Activated naive CD4-positive, alpha-beta T cell treated with anti-CD3 and anti-CD28 coated beads, Interleukin-2, amount 50 U/mL, for 72 hours (primary cell): ENCODE data around the gene TNFAIP8. TPM values are rescaled to one million over a fixed set of nuclear protein-coding genes. Genes with fewer than 3 reads are reported as not detected.
"Not testable (repeated sequence)": the region's sequence is repeated elsewhere in the genome, so short reads cannot be mapped to it uniquely, and the experiment has no call there.

Source experiments
- ATAC-seq, 2 donors: fragments of 150-1000 bp; cut with Tn5 transposase; 2 replicates each; pipeline ENCODE4 v1.10.0; 2021; ENCODE audit warnings: mild to moderate bottlenecking in 2 of 2, moderate library complexity in 2 of 2
- DNase-seq, 2 donors: peaks; one replicate each; pipeline ENCODE4 v3.0.0; 2021 to 2022; ENCODE audit warnings: low spot score in 2 of 2
- H3K27ac Mint-ChIP-seq, 2 donors: one replicate each; pipeline ENCODE4 v1.8.0; 2022; ENCODE audit warnings: mild to moderate bottlenecking in 2 of 2, mixed read lengths in 2 of 2
- H3K36me3 Mint-ChIP-seq, 2 donors: one replicate each; pipeline ENCODE4 v1.8.0; 2022; ENCODE audit warnings: mixed read lengths in 2 of 2
- H3K9me3 Mint-ChIP-seq, 2 donors: one replicate each; pipeline ENCODE4 v1.8.0; 2022; ENCODE audit warnings: mixed read lengths in 2 of 2
- total RNA-seq, 2 donors: library from RNA; stranded (reverse); gene quantifications; one replicate each; pipeline ENCODE4 v1.2.3, GENCODE V29; 2022

Gene TNFAIP8
- total RNA-seq, 2 donors from 2014 or later, result 110 to 146 TPM

DNA sequence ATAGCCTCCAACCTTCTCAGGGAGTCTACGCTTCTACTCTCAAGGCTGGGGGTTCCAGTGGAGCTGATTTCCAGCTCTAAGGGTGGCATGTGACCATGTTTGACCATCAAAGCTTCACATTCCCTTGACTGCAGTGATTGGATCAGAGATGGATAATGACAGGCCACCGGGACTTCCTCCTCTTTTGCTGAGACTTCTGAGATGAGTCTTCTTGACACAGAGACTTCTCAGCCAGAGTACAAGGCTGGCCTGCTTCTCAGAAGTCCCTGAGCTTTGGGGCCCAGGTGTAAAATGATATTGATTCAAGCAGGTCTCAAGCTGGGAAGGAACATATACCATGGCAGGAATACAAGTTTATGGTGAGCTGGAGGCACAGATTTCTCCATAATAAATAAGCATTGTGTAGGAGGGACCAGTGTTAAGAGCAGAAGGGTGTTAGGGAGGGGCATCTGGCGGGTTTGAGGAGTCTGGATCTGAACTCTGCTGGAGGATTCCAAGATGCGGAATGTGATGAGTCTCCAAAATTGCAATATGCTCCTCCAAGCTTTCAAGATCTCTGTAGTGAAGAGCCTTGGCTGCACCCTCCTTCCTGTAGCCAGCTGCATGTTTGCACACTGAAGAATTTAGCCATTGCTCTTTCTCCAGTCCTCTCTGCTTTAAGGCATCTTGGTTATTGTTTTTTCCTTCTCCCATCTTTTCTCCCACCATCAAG is 54.8 kb downstream of the TNFAIP8 start:
- Mint-ChIP-seq H3K36me3 (no peaks in the 10 kb centered on the region), H3K9me3 (no peaks in the 10 kb centered on the region), H3K27ac (peak overlapping the region; percentile 5 to 96)
- ATAC-seq, result peak; percentile 26 to 59
- DNase-seq, result no peak

DNA sequence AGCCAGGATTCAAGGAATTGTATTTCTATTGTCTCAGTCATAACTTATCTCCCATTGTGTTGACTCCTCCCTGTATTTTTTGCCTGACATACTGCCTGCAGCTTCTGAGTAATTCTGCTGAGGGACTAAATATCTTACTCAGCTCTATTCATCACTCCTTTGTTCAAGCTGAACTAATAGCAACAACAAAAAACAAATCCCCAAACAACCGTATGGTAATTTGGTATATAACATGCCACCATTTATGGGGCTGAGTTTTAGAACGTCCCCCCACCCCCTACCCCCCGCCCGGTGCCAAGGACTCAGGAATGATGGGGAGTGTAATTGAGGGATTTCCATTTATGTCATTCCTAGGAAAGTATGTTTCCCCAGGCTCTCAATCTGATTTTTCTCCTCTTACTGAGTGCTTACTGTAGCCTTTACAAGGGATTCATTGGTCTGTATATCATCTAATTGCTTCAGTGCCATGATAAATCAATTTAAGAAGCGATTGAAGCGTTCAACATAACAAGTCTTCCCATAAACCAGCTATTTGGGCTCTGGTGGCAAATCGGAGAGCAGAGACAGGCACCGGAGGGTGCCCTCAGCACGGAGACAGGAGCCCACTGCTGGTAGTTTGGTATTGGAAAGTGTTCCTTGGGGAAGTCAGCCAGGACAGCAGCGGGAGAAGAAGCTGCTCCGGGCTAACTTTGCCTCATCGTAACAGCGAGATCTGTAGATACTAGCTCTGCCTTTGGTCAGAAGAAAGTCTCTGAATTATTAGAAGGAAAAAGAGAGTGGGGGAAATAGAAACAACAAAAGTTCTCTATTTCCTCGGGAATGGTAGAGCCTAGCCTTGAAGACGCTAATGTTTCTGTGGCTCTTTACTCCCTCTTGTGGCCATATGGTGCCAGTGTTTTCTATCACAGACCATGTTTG is 55.8 kb downstream of the TNFAIP8 start:
- Mint-ChIP-seq H3K36me3 (no peaks in the 10 kb centered on the region), H3K27ac (peak overlapping the region; percentile 96 to 97), H3K9me3 (no peaks in the 10 kb centered on the region)
- ATAC-seq (peak; percentile 67 to 87), DNase-seq (peak in 1 of 2 donors; percentile 46)

DNA sequence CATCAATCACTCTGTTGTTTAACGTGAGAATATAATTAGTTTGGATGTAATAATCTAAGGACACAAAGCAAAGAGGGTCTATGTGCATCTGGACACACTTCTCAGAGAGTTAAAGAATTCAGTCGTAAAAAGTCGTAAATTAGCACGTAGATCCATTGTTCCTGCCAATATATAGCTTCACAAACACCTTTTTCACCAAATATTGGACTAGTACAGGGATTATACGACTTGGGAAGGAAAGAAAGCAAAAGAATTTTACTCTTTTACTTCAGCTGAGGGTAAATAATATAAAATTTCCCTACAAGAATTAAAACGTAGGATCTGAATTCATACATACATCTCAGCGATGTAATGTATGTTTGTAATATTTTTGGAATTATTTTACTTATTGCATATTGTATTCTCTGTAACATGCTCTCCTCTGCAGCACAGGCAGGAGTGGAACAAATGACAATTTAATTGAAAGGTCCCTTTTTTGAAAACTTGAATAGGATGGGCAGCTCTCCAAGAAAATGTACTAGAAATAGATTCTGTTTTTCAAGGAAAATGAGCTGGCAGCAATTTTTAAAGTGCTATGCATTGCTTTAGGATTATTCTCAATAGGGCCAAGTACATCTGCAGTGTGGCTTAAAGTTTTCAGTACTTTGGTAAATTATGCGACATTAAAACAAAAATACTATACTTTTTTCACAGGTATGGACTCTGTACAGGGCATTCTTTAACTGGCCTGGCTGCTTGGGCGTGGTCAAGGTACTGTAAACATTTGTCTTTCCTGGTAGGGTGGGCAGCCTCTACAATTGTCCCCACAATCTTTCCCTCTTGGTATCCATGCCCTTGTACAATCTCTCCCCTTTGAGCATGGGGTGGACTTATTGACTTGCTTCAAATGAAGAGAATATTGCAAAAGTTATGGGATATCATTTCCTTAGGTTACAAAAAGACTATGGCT is 56.7 kb downstream of the TNFAIP8 start:
- ATAC-seq, result no peak
- Mint-ChIP-seq H3K9me3 (no peaks in the 10 kb centered on the region), H3K27ac (peak overlapping the region; percentile 96 to 97)

DNA sequence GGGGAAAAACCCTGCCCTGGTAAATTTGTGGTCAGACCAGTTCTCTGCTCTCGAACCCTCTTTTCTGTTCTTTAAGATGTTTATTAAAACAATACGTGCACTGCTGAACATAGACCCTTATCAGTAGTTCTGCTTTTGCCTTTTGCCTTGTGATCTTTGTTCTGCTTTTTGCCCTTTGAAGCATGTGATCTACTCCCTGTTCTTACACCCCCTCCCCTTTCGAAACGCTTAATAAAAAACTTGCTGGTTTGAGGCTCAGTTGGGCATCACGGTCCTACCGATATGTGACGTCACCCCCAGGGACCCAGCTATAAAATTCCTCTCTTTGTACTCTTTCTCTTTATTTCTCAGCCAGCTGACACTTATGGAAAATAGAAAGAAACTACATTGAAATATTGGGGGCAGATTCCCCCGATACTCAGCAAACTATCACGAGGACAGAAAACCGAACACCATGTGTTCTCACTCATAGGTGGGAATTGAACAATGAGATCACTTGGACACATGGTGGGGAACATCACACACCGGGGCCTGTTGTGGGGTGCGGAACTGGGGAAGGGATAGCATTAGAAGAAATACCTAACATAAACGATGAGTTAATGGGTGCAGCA is 58.4 kb downstream of the TNFAIP8 start:
- H3K9me3 Mint-ChIP-seq, ATAC-seq, DNase-seq, H3K27ac Mint-ChIP-seq, H3K36me3 Mint-ChIP-seq: not testable (repeated sequence)

More for the DNA sequence above, 56.7 kb downstream of the TNFAIP8 start:
- no peak for DNase-seq
- no peaks in the 10 kb centered on the region for H3K36me3 Mint-ChIP-seq

DNA sequence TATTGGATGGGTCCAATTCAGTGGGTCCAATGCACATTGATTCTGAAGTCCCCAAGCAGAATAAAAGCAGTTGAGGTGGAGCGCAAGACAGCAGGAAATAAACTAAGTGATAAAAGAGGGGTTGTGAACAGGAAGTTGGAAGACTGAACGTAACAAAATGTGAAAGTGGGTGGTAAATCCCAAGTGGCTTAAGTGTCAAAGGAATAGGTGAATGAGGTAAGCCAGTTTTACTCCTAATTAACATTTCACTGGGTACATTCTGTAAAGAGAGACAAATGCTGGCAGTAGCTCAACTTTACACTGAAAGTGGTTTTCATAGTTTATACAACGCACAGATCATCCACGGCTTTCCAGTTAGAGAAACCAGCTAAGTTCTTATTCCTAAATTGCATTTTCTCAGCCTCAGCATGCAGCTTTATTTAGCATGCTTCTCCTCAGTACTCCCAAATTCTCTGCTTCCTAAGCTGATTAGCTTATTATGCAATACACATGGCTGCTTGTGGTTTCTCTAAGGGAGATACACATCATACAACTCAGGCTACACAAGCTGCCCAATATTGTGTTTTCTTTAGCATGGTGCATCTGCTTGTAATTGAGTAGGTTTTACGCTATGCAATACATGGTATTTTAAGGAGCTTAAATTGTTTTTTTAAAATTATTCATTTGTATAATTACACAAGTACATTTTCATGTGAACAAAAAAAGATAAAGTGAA is 62.2 kb downstream of the TNFAIP8 start:
- Mint-ChIP-seq H3K36me3 (no peaks in the 10 kb centered on the region), H3K9me3 (no peaks in the 10 kb centered on the region), H3K27ac (no peak overlapping the region)
- no peak for ATAC-seq
- no peak for DNase-seq

DNA sequence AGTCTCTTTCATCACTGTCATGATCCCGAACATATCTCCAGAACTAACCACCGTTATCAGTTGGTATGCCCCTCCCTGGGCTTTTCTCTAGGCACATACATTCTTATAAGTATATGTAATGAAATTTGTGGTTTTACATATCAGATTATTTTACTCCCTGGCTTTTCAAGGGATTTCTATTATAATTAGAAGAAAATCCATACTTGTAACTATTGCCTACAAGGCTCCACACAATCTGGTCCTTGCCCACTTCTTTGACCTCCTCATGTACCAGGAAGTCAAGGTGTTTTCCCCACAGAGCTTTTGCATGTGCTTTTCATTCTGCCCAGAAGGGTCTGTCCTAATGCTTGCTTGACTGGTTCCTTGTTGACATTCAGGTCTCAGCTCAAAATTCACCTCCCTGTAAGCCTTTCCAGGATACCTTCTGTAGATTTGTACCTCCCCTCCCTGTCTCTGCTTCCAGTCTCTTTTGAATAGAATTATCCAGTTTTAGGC is 62.8 kb downstream of the TNFAIP8 start:
- no peak for ATAC-seq
- Mint-ChIP-seq H3K36me3 (no peaks in the 10 kb centered on the region), H3K27ac (no peak overlapping the region), H3K9me3 (no peaks in the 10 kb centered on the region)
- no peak for DNase-seq

DNA sequence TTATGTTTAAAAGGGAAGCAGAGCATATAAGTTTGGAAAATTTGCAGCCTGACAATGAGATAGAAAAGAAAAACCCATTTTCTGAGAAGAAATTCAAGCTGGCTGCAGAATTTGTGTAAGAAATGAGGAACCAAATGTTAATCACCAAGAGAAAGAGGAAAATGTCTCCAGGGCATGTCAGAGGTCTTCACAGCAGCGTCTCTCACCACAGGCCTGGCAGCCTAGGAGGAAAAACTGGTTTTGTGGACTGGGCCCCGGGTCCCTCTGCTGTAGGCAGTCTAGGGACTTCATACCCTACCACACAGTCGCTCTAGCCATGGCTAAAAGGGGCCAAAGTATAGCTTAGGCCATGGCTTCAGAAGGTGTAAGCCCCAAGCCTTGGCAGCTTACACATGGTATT is 64.3 kb downstream of the TNFAIP8 start:
- H3K27ac Mint-ChIP-seq, result no peak overlapping the region
- H3K9me3 Mint-ChIP-seq, result no peaks in the 10 kb centered on the region
- DNase-seq (no peak), ATAC-seq (no peak)
- H3K36me3 Mint-ChIP-seq, result no peaks in the 10 kb centered on the region

DNA sequence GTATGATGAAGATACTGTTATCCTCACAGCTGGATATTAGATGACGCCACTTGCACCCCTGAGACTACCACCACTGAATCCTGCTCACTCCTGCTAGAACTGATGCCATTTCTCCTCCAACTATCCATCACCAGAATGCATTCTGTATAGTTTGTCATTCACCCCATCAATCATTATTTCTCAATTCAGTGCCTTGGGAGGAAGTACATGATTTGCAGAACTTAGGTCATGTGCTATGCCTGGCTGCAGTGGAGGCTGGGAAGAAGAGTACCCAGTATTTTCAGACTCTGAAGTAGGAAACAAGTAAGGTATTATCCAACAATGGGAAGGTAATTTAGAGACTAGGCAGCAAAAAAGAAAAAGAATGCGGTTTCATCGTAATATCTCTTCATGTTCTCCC is 70.2 kb downstream of the TNFAIP8 start:
- no peak for ATAC-seq
- H3K27ac Mint-ChIP-seq, result no peak overlapping the region

DNA sequence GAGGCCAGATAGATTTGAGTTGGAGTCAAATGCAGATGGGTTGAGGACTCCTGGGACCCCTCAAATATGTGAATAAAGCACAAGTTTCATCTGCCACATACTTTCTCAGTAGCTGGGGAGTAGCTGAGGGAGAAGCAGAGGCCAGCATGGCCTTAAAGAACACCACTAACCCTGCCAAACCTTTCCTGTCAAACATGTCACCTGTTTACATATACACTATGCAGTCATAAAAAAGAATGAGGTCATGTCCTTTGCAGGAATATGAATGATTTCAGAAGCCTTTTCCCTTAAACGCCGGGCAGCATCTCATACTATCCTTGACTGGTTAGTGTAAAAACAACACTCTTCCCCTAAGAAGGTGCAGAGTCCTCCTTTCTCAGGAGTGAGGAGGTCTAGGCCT is 71.2 kb downstream of the TNFAIP8 start:
- no peak overlapping the region for H3K27ac Mint-ChIP-seq
- H3K36me3 Mint-ChIP-seq, result no peaks in the 10 kb centered on the region

More for the DNA sequence above, 70.2 kb downstream of the TNFAIP8 start:
- Mint-ChIP-seq H3K9me3 (no peaks in the 10 kb centered on the region), H3K36me3 (no peaks in the 10 kb centered on the region)
- DNase-seq, result no peak

DNA sequence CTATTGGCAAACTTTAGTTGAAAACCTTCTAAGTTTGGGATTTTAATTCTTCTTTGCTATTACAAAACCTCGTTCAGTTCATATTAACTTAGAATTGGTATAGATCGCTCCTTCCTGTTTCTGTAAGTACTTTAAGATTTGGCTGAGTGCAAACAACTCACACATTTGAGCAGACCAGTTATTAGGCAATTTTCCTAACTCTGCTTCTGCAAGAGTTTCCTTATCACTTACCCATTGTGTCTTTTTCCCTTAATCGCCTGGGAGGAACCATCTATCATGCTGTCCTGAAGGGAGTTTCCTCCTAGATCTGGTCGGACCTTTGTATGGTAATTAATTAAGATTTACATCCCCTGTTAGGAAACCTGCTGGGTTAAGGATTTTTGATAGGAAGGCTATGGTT is 71.8 kb downstream of the TNFAIP8 start:
- not testable (repeated sequence) for H3K36me3 Mint-ChIP-seq, H3K27ac Mint-ChIP-seq, ATAC-seq, H3K9me3 Mint-ChIP-seq, DNase-seq

More for the DNA sequence above, 71.2 kb downstream of the TNFAIP8 start:
- DNase-seq (no peak), ATAC-seq (no peak)
- no peaks in the 10 kb centered on the region for H3K9me3 Mint-ChIP-seq

DNA sequence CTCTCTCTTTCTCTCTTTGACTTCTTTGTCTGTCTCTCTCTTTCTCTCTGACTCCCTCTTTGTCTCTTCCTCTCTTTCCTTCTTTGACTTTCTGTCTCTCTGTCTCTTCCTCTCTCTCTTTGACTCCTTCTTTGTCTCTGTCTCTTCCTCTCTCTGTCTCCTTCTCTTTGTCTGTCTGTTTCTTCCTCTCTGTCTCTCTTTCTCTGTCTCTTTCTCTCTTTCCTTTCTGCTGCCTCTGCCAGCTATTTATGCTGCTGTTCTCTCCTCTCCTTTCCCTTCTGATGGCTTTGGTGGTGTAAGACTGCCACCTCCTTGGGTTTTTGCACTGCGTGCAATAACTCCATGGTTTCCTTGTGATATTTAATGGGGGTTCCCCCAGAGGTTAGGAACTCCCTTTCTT is 72.3 kb downstream of the TNFAIP8 start:
- H3K9me3 Mint-ChIP-seq, H3K36me3 Mint-ChIP-seq, H3K27ac Mint-ChIP-seq, DNase-seq, ATAC-seq: not testable (repeated sequence)

DNA sequence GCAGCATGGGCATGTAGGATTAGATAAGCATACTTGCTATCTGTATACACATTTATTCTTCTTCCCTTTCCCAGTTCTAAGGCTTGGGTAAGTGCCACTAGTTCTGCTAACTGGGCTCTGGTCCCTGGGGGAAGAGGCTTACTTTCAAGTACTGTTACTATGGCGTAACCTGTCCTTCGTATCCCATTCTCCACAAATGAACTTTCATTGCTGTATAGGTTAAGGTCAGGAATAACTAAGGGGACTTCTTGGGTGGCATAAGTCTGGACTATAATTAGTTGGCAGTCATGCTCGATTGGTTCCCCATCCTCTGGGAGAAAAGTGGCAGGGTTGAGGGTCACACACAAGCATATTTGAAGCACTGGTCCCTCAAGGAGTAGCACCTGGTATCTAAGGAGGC is 72.8 kb downstream of the TNFAIP8 start:
- H3K36me3 Mint-ChIP-seq, H3K9me3 Mint-ChIP-seq, DNase-seq, ATAC-seq, H3K27ac Mint-ChIP-seq: not testable (repeated sequence)

DNA sequence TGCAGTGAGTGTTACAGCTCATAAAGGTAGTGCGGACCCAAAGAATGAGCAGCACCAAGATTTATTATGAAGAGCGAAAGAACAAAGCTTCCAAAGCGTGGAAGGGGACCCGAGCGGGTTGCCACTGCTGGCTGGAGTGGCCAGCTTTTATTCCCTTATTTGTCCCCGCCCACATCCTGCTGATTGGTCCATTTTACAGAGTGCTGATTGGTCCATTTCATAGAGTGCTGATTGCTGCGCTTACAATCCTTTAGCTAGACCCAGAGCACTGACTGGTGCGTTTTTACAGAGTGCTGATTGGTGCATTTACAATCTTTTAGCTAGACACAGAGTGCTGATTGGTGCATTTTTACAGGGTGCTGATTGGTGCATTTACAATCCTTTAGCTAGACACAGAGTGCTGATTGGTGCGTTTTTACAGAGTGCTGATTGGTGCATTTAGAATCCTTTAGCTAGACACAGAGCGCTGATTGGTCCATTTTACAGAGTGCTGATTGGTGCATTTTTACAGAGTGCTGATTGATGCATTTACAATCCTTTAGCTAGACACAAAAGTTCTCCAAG is 76.9 kb downstream of the TNFAIP8 start:
- not testable (repeated sequence) for H3K9me3 Mint-ChIP-seq, DNase-seq, H3K36me3 Mint-ChIP-seq, H3K27ac Mint-ChIP-seq, ATAC-seq

DNA sequence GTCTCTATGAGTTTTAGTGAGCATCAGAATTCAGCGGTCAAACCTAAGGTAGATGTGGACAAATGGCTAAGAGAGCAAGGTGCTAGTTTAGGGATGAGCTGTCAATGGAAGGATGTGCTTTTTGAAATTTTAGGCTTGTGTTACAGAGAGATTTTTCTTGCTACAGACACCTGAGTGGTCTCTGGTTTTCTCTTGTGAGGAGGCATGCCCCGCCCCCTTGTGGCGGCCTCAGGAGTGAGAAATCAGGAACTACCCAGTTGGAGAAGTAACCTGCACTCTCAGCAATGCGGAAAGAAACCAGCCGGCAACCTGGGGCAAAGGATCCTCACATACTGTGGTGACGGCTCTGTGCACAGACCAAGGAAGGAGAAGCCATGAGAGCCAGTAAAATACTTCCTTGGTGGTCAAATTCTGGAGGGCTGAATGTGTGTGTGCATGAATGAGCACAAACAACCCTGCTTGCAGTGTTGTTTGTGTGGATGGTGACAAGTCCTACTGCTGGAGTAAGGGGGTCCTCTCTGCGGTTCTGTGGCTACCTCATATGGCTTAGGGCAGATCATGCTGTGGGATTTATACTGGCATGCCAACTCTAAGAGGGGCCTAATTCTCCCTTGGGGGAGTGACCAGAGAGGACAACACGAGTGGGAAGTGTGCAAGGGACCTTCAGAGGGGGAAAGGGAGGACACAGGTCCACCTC is 79.8 kb downstream of the TNFAIP8 start:
- peak; percentile 56 to 73 for DNase-seq
- ATAC-seq, result peak; percentile 57 to 82
- Mint-ChIP-seq H3K9me3 (peaks cover 0 to 6% of the 10 kb centered on the region in 2 donors), H3K36me3 (peaks cover 0 to 5% of the 10 kb centered on the region in 2 donors), H3K27ac (peak overlapping the region in 1 of 2 donors; percentile 36)
